ENCODE measurements around the gene PRKCE. TPM values are rescaled to one million over a fixed set of nuclear protein-coding genes. Genes with fewer than 3 reads are reported as not detected.

PRKCE gene
- total and polyA plus RNA-seq, 2 experiments from 2014 or later: 0.94 to 1.2 TPM

GRCh38 chr2:46006473-46007025 lies 355.1 kb downstream of the PRKCE start:
- Mint-ChIP-seq H3K9me3 (no peaks in the 10 kb centered on the region), H3K4me3 (no peak overlapping the region), H3K27ac (no peak overlapping the region), H3K27me3 (ENCODE audit: insufficient read depth, low read depth, poor library complexity) (peaks cover 4% of the 10 kb centered on the region), H3K36me3 (ENCODE audit: low read depth) (no peaks in the 10 kb centered on the region), H3K4me1 (peaks cover 6% of the 10 kb centered on the region; the same call in 2 of the 3 replicates)
- no peak overlapping the region for H3K27ac ChIP-seq (ENCODE audit: low read depth)
- H4K20me1 ChIP-seq (replicated peaks; ENCODE audit: insufficient read depth): no peaks in the 10 kb centered on the region
- no peaks in the 10 kb centered on the region for H3K36me3 ChIP-seq (ENCODE audit: insufficient read depth)
- DNase-seq (ENCODE audit: low spot score): no peak
- no peaks in the 10 kb centered on the region for H3K4me1 ChIP-seq (ENCODE audit: insufficient read depth)
- no peaks in the 10 kb centered on the region for H3K27me3 ChIP-seq (ENCODE audit: insufficient read depth)
- no peak overlapping the region for H3K4me3 ChIP-seq
- no peak overlapping the region for H3K4me2 ChIP-seq
- peaks cover 10% of the 10 kb centered on the region; the same call in 1 of the 2 replicates for H3K9me2 ChIP-seq (ENCODE audit: insufficient read depth)
- no peaks in the 10 kb centered on the region for H3F3A ChIP-seq (replicated peaks; ENCODE audit: low read depth)
- TF ChIP-seq EZH2phosphoT487 (IDR thresholded peaks at IDR 0.05; ENCODE audit: unreplicated experiment) (no peak), NANOG (IDR thresholded peaks at IDR 0.05; ENCODE audit: borderline replicate concordance) (no peak), ZNF114 (CRISPR knock-in tag; IDR thresholded peaks at IDR 0.05) (no peak), STAT1 (IDR thresholded peaks at IDR 0.05; ENCODE audit: unreplicated experiment) (no peak), REST (IDR thresholded peaks at IDR 0.05; ENCODE audit: unreplicated experiment) (no peak), EZH2 (IDR thresholded peaks at IDR 0.05; ENCODE audit: low read depth, unreplicated experiment) (no peak)
- H3K79me2 ChIP-seq (replicated peaks; ENCODE audit: insufficient read depth): no peaks in the 10 kb centered on the region
- ATAC-seq: no peak
- H2AFZ ChIP-seq: no peak overlapping the region

GRCh38 chr2:46007412-46007811 lies 355.9 kb downstream of the PRKCE start:
- DNase-seq (ENCODE audit: low spot score) (no peak), ATAC-seq (no peak)
- Histone ChIP-seq H2AFZ (no peak overlapping the region), H3K79me2 (replicated peaks; ENCODE audit: insufficient read depth) (no peaks in the 10 kb centered on the region), H3K4me3 (no peak overlapping the region), H3K36me3 (ENCODE audit: insufficient read depth) (no peaks in the 10 kb centered on the region), H3K4me1 (ENCODE audit: insufficient read depth) (no peaks in the 10 kb centered on the region), H3K9me2 (ENCODE audit: insufficient read depth) (peaks cover 6% of the 10 kb centered on the region; the same call in 1 of the 2 replicates), H3K27me3 (ENCODE audit: insufficient read depth) (no peaks in the 10 kb centered on the region), H3F3A (replicated peaks; ENCODE audit: low read depth) (no peaks in the 10 kb centered on the region), H3K27ac (ENCODE audit: low read depth) (no peak overlapping the region), H3K4me2 (no peak overlapping the region), H4K20me1 (replicated peaks; ENCODE audit: insufficient read depth) (no peaks in the 10 kb centered on the region)
- no peak overlapping the region for H3K4me3 Mint-ChIP-seq
- peaks cover 6% of the 10 kb centered on the region; the same call in 2 of the 3 replicates for H3K4me1 Mint-ChIP-seq
- H3K27me3 Mint-ChIP-seq (ENCODE audit: insufficient read depth, low read depth, poor library complexity): peaks cover 4% of the 10 kb centered on the region
- H3K36me3 Mint-ChIP-seq (ENCODE audit: low read depth): no peaks in the 10 kb centered on the region
- H3K27ac Mint-ChIP-seq: no peak overlapping the region
- H3K9me3 Mint-ChIP-seq: no peaks in the 10 kb centered on the region
- TF ChIP-seq STAT1 (IDR thresholded peaks at IDR 0.05; ENCODE audit: unreplicated experiment) (no peak), REST (IDR thresholded peaks at IDR 0.05; ENCODE audit: unreplicated experiment) (no peak), ZNF114 (CRISPR knock-in tag; IDR thresholded peaks at IDR 0.05) (no peak), ZNF331 (CRISPR knock-in tag; IDR thresholded peaks at IDR 0.05; ENCODE audit: low read depth) (no peak), CTCF (conservative IDR thresholded peaks at IDR 0.05; ENCODE audit: low read depth in 2 of 2) (no peak), POLR2AphosphoS5 (IDR thresholded peaks at IDR 0.05; ENCODE audit: low read depth) (no peak), NANOG (IDR thresholded peaks at IDR 0.05; ENCODE audit: borderline replicate concordance) (no peak), EZH2phosphoT487 (IDR thresholded peaks at IDR 0.05; ENCODE audit: unreplicated experiment) (no peak)
